Nephron (organoid): ENCODE results near the gene DST.

Experiments used
- H3K27ac Mint-ChIP-seq, 3 experiments: 2 replicates each; pipeline ENCODE4 v1.8.0; 2020; ENCODE audit warnings: mixed read lengths in 3 of 3, mild to moderate bottlenecking in 2 of 3, moderate library complexity in 1 of 3
- H3K27me3 Mint-ChIP-seq: 2 replicates; pipeline ENCODE4 v1.8.0; 2021; ENCODE audit warnings: low read depth, mild to moderate bottlenecking, moderate library complexity, mixed read lengths
- H3K36me3 Mint-ChIP-seq: 2 replicates; pipeline ENCODE4 v1.8.0; 2020; ENCODE audit warnings: low read depth, mixed read lengths
- H3K4me1 Mint-ChIP-seq: 2 replicates; pipeline ENCODE4 v1.8.0; 2020; ENCODE audit warnings: mixed read lengths
- H3K4me3 Mint-ChIP-seq, 3 experiments: 2 replicates each; pipeline ENCODE4 v1.8.0; 2020; ENCODE audit warnings: mild to moderate bottlenecking in 3 of 3, mixed read lengths in 3 of 3, moderate library complexity in 2 of 3
- H3K9me3 Mint-ChIP-seq: 2 replicates; pipeline ENCODE4 v1.8.0; 2020; ENCODE audit warnings: mixed read lengths
- CTCF ChIP-seq, 3 experiments: fragments of 200-600 bp; sonication (generic); IDR thresholded peaks; one replicate each; pipeline ENCODE4 v1.5.0; 2021; ENCODE audit warnings: antibody characterized with exemption in 3 of 3; ENCODE audit not compliant: unreplicated experiment in 3 of 3

The DST gene

GRCh38 chr6:56420296-56420695 is 222.4 kb downstream of the DST start:
- Mint-ChIP-seq H3K4me1 (peaks cover 18% of the 10 kb centered on the region), H3K27ac (peak overlapping the region in 1 of 3 experiments; percentile 88), H3K9me3 (no peaks in the 10 kb centered on the region), H3K27me3 (no peaks in the 10 kb centered on the region), H3K36me3 (no peaks in the 10 kb centered on the region), H3K4me3 (no peak overlapping the region)
- no peak for TF ChIP-seq CTCF (IDR thresholded peaks at IDR 0.05; ENCODE audit: unreplicated experiment in 3 of 3)

GRCh38 chr6:56419191-56419590 is 223.5 kb downstream of the DST start:
- no peak for TF ChIP-seq CTCF (IDR thresholded peaks at IDR 0.05; ENCODE audit: unreplicated experiment in 3 of 3)
- H3K9me3 Mint-ChIP-seq, result no peaks in the 10 kb centered on the region
- peaks cover 18% of the 10 kb centered on the region for H3K4me1 Mint-ChIP-seq
- peak overlapping the region in 1 of 3 experiments; percentile 88 for H3K27ac Mint-ChIP-seq
- H3K4me3 Mint-ChIP-seq, result no peak overlapping the region
- no peaks in the 10 kb centered on the region for H3K36me3 Mint-ChIP-seq
- no peaks in the 10 kb centered on the region for H3K27me3 Mint-ChIP-seq

- no peaks in the 10 kb centered on the region for H3K27me3 Mint-ChIP-seq
- no peaks in the 10 kb centered on the region for H3K9me3 Mint-ChIP-seq
- no peak for TF ChIP-seq CTCF (IDR thresholded peaks at IDR 0.05; ENCODE audit: unreplicated experiment in 3 of 3)
- H3K4me1 Mint-ChIP-seq, result peaks cover 18% of the 10 kb centered on the region
- H3K36me3 Mint-ChIP-seq, result no peaks in the 10 kb centered on the region
- peak overlapping the region in 1 of 3 experiments; percentile 49 for H3K27ac Mint-ChIP-seq
- no peak overlapping the region for H3K4me3 Mint-ChIP-seq
Observed at GRCh38 chr6:56417823-56418222, 224.9 kb downstream of the DST start.

GRCh38 chr6:56416247-56416646 is 226.4 kb downstream of the DST start:
- no peaks in the 10 kb centered on the region for H3K36me3 Mint-ChIP-seq
- peak overlapping the region in 1 of 3 experiments; percentile 49 for H3K27ac Mint-ChIP-seq
- no peaks in the 10 kb centered on the region for H3K27me3 Mint-ChIP-seq
- no peak overlapping the region for H3K4me3 Mint-ChIP-seq
- H3K4me1 Mint-ChIP-seq, result peaks cover 18% of the 10 kb centered on the region
- no peaks in the 10 kb centered on the region for H3K9me3 Mint-ChIP-seq
- no peak for TF ChIP-seq CTCF (IDR thresholded peaks at IDR 0.05; ENCODE audit: unreplicated experiment in 3 of 3)

- peaks cover 5% of the 10 kb centered on the region for H3K27me3 Mint-ChIP-seq
- no peak for TF ChIP-seq CTCF (IDR thresholded peaks at IDR 0.05; ENCODE audit: unreplicated experiment in 3 of 3)
- no peaks in the 10 kb centered on the region for H3K36me3 Mint-ChIP-seq
- H3K4me1 Mint-ChIP-seq, result peaks cover 18% of the 10 kb centered on the region
- H3K9me3 Mint-ChIP-seq, result no peaks in the 10 kb centered on the region
- no peak overlapping the region for H3K4me3 Mint-ChIP-seq
- H3K27ac Mint-ChIP-seq, result no peak overlapping the region
Observed at GRCh38 chr6:56408976-56409375, 233.7 kb downstream of the DST start.
